GM18526 (cell line): Measurements from ENCODE around the gene ROBO1.

Source experiments
- POLR2A ChIP-seq: IDR thresholded peaks from 3 replicates; pipeline ENCODE4 v1.6.1; 2011; ENCODE audit not compliant: insufficient read length; ENCODE audit errors: extremely low read depth

ROBO1 gene

DNA sequence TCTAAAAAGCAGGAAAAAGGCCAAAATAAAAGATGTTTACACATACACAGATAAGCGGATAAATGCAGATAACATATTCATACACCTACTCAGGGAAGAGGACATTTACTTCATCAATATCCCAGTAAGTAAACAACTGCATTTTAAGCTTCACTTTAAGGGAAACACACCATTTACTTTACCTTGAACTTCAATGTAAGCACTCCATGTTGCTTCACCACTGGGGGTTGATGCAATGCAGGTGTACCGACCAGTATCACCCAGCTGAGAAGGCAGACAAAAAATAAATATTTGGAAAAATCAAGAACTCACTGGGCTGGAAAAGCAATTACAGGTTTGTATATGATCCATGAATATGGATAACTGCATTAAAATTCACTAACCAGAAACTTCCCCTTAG, 1099.5 kb downstream of the ROBO1 start:
- TF ChIP-seq POLR2A: no peak

DNA sequence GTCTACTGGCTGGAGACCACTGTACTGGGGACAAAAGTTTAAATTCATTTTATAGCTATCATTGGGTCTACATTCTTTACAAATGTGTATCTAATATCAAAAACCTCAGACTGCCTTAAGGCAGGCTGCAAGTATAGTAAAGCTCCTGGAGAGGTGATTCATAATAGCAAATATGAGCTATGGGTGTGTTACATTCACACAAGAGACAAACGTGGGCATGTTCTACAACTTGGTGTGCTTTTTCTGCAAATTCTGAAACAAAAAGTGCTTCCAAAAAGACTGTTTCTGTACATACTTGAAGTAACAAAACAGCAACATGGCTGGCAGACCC, 1101.4 kb downstream of the ROBO1 start:
- TF ChIP-seq POLR2A: no peak

DNA sequence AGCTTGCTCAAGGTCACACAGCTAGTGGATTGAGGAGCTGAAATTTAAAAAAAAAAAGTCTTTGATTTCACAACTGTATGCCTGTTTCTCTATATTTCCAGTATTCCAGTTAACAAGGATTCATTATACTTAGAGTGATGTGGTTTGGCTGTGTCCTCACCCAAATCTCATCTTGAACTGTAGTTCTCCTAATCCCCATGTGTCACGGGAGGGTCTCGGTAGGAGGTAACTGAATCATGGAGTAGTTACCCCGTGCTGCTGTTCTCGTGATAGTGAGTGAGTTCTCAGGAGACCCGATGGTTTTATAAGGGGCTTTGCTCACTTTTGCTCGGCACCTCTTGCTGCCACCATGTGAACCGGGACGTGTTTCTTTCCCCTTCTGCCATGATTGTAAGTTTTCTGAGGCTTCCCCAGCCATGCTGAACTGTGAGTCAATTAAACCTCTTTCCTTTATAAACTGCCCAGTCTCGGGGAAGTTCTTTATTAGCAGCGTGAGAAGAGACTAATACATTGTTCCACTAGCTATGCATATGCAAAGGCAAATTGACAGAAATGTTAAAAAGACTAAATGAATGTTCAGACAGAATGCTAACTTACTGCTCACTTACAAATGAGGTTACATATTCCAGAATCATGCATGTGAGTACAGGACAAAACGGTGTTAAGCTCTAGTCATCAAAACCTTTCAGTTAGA, 1101.9 kb downstream of the ROBO1 start:
- TF ChIP-seq POLR2A: no peak

DNA sequence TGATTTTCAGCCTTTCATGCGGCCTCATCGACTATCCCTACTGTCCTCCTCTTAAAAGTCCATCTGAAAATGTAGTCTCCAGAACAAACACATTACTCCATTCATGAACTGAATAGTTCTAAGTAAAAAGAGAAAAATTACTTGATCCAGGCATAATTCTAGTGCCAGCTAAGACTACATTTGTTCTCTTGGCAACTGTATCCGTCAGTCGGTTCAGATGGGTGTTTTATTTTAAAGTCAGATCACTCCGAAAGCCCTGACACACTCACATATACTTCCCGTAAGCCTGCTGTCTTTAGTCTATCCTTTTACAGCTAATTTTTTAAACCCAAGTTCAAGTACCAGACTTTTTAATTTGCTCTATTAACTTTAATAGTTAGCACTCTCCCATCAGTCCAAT, 1102.7 kb downstream of the ROBO1 start:
- TF ChIP-seq POLR2A: no peak

DNA sequence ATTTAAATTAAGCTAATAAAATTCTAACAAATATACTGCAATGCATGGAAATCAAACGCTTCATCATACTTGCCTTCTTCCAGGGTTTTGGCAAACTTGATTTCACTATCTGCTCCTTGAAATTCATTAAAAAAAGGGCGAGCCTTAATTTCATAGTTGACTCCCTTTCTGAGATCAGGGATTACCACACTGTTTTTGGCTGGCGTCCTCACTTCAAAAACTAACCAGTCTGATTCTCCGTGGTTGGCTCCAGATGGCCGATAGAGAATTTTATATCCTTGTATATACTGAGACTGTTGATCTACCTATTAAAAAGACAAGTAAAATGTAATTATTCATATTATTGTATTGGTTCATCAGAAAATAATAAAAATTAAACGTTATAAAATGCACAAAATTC, 1106.8 kb downstream of the ROBO1 start:
- TF ChIP-seq POLR2A: no peak

DNA sequence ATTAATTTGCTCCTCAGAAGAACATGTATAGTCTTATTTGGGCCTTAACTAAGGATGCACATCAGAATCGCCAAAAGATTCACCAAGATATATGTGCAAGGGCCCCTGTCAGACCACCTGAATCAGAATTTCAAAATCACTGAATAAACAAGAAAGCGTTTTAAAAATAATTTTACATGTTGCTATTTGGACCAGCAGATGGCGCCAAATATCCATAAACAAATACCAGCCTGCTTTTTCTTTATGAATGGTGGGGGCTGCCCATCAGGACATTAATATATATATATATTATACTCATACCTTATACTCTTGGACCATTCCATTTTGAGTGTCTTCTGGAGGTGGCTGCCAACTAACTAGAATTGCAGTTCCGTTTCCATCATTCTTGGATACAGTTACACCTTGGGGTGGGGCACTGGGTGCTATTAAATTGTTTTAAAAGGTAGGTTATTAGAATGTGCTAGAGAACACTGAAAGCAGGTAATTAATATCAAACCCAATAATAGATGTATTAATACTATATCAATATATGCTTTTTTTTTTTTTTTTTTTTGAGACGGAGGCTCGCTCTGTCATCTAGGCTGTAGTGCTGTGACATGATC, 1108.3 kb downstream of the ROBO1 start:
- no peak for TF ChIP-seq POLR2A

DNA sequence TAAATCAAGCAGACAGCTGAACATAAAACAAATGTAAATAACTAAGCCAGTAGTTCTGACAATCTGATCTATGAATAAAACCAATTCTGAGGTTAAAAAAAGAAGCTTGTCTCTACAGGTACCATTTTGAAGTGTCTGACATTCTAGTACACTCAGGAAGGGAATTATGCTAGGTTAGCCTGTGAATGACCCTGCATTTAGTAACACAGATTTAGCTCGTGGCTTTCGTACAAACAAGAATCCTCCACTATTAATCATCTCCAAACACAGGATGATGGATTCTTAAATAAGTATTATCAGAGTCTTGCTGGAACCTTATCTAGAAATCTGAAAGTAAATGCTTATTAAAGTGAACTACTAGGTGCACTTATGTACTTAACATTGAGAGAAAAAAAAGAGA, 1120.1 kb downstream of the ROBO1 start:
- TF ChIP-seq POLR2A: no peak

DNA sequence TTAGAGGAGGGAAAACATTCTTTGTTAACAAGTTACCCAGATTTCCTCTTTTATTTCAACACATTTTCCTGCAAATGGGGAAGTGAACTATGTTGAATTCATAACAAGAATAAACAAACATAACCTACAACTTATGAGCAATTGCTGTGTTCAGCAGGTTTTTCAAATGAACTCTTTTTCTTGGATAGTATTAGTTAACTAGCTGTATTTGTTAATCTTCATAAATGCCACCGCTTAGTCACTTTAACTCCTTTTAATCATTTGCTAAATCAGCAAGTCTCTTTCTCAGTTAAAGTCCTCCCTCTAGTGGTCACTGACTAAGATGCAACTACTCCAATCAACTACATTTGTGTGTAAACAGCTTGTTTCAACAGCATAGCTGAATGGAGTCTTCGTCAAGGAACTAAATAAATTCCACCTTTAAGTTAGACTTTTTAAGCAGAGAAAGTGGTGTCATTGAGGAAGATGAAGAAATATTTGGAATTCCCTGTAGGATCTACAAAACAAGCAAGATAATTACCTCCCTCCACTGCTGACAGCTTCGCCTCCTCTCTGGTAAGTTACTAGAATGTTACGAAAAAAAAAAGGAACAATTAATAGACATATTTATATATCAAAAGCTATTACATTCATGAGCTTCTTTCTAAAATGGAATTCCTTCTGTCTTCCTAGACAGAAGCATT, 1122.0 kb downstream of the ROBO1 start:
- no peak for TF ChIP-seq POLR2A

DNA sequence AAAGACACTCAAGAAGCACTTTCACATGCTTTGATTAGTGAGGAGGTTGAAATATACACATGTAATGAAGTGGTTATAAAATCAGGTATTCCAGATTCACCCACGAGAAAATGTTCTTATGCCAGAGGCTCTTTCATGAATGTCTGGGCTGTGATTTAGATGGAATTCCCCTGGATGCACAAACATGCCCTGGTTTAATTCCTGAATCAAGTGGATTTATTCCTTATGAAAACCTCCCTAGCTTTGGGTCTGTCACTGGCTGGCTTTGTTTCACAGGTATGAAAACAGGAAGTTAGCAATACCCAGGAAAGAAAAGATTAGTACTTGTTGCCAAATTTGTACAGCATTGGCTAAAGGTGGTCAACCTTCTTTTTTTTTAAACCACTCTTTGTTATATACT, 1123.0 kb downstream of the ROBO1 start:
- TF ChIP-seq POLR2A: no peak

DNA sequence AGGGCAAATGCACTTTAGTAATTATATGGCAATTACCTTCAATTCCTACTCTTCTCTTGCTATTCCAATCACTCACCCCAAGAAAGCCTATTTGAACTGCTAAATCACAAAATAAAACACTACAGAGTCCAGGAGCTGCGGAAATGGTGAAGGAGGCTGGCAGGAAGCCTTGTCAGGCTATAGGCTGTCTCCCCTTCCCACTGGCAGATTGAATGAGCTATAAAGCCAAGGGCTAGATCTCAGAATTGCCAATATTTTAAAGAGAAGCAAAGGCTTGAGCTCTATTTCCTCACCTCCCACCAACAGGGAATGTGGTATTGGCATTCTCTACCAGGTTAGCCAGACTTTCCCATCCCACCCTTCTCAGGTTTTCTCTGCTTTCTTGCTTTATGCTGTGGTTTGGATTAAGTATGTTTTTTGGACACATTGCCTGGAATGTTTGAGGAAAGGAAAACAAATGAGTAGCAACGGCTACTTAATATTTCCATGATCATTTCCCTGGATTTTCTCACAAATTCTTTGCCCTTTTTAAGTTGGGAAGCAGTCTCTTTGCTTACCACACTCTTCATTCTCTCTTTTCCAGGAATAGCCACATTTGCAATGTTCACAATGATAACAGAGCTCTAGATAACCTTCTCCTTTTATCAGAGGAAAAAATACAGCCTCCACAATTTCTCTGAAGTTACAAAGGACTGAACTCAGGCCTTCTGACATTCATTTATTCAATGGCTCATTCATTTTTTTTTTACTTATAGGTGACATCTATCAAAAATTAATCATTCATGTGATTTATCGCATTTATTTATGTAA, 1125.4 kb downstream of the ROBO1 start:
- no peak for TF ChIP-seq POLR2A

DNA sequence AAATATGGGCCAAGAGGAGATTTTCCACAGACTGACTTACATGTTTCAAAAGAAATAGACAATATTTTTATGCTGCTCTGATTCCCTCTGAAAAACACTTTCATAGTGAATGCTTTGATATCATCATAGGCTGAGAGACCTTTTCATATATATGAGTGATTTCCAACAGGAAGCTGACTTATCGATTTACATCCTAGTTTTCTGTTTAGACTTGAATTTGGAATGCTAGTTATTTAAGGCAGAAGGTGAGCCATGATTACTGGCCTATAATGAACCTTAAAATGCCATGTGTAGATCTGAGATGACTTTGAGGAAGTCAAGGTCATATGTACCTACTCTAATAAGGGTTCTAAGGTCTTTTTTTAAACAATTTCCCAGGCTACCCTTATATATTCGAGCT, 1126.1 kb downstream of the ROBO1 start:
- no peak for TF ChIP-seq POLR2A

DNA sequence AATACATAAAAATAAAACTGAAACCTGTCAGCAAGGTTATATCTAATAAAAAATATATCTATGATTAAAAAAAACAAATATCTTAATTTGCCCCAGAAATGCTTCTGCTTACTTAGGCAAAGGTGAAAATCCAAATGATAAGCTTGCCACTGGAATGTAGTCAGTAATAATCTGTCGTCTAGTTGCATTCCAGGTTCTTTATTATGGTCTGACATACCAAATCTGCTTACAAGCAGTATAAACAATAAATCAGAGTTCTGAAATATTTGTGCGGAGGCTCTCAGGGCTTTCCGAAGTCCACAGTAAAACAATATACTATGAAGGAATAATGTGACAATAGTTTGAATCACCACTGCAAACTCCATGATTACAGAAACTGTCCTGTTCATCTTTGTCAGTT, 1133.5 kb downstream of the ROBO1 start:
- no peak for TF ChIP-seq POLR2A

DNA sequence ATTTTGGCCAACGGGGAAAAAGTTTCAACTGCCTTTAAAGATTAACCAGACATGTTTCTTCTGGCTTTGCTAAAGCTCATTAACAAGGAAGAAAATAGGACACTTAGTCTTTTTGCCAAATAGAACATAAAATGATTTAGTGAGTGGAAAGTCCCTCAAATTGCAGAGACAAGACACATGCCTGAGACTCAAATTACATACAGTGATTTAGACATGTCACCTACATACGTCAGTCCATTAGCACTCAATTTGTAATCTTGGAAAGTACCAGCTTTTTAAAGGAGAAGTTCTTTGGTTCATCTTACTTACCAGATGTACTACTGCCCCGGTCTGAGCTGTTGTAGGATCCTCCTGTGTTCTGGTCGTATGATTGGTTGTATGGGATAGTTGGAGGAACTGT, 1134.2 kb downstream of the ROBO1 start:
- no peak for TF ChIP-seq POLR2A

DNA sequence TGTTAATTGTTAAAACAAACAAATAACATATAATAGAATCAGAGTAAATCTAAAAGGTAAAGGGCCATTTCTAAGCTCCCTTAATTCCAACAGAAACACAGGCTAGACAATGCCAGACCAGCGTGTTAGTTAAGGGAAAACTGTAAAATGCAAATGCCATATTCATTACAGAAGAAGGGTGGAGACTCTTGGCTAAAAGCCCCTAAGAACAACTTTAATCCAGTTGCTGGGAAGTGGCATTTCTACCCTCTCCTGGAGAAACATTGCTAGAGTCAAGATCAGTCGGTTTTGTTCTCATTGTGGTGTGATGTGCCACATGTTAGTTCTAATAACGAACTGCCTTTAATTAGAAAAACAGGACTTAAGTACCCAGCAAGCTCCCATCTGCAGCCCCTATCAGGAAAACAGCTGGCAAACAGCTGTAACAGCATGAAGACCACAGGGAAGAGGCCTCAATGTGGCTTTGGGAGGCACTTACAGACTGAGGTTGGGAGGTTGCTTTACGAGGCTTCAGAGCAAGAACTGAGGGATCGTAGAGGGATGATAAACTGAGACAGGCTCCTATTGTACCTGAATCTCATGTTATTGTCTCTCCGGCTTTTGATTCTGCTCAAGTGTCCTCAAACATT, 1134.8 kb downstream of the ROBO1 start:
- TF ChIP-seq POLR2A: no peak

DNA sequence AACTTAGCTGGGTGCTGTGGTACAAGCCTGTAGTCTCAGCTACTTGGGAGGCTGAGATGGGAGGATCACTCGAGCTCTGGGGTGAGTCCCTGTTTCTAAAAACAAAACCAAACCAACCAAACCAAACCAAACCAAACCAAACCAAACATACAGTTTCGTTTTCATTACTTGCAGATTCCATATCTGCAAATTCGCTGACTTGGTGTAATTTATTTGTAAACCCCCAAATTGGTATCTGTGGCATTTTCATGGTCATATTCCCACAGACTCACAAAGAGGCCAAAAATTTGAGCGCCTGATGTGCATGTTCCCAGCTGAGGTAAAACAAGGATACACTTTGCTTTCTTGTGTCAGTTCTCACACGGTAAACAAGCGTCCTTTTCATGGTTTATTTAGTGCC, 1138.3 kb downstream of the ROBO1 start:
- TF ChIP-seq POLR2A: no peak

DNA sequence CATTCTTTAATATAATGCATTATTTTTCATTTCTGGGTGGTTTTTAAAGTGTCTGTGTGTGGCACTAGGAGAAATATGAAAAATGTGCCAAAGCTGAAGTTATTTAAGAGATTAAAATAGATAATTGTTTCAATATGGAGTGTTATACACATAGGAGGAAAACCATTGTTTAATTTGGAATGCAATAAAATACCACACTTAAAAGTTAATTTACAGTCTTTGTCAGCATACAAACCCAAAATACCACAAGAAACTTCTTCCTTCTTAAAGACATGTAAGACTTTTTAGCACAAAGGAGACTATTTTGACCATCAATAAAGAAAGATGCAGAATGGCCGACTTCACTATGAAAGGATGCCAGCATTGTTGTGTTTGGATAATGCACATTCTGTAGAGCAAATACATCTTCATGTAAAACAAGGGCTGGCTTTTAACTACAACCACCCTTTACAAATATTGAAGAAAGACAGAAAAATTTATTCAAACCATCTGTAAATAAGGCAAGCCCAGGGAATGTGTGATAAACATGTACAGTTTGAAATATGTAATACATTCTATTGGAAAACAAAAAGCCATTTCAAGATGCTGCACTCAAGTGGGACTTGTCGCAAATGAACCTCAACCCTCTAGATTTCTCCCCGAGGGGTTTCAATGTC, 1146.6 kb downstream of the ROBO1 start:
- no peak for TF ChIP-seq POLR2A

DNA sequence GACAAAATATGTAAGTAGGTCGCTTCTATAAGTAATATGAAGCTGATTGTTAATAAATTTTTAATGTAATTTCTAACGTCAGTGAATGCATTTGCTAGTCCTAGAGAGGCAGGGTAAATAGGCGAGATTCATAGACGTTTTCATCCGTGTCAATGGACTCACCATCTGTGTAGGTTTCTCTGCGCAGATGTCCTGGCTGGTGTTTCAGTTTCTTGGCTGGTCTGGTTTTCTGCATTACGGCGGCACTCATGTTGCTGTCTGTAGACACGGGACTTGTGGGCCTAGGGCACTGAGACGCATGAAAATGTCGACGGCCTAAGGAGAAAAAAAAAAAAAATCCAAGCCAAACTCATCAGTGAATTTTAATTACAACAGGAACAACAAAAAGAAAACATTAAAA, 1153.3 kb downstream of the ROBO1 start:
- no peak for TF ChIP-seq POLR2A
